GM19468 (cell line): ENCODE data around the gene B3GAT1.

ENCODE experiments used
- ATAC-seq: cut with Tn5 transposase; IDR thresholded peaks from one replicate; pipeline ENCODE4 v1.9.1; 2021; ENCODE audit warnings: mild to moderate bottlenecking, moderate library complexity, moderate number of reproducible peaks; ENCODE audit not compliant: unreplicated experiment; ENCODE audit errors: extremely low read depth

The B3GAT1 gene

DNA sequence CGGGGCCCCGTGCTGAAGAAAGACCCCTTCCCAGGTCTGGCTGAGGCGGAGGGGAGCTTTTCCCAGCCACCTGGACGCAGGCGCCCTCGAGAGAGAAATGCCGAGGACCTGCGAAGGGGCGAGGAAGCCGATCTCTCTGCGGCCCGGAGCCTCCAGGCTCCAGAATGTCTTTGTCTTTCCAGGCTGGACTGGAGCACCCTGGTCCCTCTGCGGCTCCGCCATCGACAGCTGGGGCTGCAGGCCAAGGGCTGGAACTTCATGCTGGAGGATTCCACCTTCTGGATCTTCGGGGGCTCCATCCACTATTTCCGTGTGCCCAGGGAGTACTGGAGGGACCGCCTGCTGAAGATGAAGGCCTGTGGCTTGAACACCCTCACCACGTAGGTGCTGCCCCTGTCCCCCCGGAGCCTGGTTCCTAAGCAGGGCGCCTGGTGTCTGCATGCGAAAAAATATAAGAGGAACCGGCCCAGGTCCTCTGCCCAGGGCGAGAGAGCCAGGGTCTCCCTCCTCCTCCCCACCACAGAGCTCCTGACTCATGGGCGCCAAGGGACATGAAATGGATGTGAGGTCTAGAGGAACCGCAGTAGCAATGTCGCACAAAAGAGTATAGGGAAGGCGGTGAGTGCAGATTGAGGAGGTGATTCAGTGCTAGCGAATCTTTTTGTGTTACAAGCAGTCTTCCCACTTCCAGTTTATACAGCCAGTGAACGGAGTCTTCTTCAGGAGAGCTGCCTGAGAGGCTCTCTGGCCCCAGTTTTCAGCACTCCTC lies 69.3 kb downstream of the B3GAT1 start:
- ATAC-seq, result no peak

- no peak for ATAC-seq
Measured at GRCh38 chr11:134341805-134342571, 70.1 kb downstream of the B3GAT1 start.

DNA sequence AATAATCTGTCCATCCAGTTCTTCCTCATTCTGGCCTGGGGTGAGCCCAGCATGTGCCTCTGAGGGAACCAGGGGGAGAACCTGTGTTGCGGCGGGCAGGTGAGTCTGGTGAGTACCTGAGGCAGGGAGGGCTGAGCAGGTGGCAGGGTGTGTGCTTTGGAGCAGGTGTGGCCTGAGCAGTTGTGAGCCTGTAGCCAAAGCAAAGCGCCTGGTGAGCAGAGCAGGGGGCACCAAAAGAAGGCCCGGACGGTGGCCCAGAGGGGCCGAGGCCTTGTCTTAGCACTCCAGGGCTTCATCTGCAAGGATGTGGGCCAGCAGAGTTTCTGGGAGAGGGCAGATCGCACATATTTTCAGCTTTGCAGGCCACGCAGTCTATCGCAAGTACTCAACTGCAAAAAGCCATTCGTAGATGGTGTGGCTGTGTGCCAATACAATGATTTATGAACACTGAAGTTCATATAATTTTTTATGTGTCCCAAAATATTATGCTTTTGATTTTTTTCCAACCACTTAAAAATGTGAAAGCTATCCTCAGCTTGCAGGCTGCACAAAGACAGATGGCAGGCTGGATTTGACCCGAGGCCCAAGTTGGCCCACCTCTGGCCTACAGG lies 71.6 kb downstream of the B3GAT1 start:
- no peak for ATAC-seq

- no peak for ATAC-seq
Measured at GRCh38 chr11:134339756-134340155, 72.3 kb downstream of the B3GAT1 start.

- no peak for ATAC-seq
Measured at GRCh38 chr11:134338654-134339053, 73.4 kb downstream of the B3GAT1 start.

DNA sequence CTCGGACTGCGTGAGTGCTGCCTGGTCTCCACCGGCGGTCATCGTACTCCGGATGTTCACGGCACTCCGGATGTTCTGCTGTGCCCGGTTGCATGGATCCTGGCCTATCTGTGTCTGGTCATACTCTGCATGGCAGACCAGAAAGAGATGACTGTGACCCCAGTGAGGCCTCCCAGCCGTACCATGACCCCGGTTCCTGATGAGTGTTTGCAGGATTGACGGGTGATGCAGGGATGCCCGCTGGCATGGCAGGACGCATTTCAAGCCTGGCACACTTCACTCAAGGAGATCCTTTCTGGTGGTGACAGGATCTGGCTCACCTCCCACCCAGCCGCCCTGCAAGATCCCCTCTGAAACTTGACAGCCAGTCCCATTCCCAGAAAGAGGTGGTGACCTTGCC lies 74.0 kb downstream of the B3GAT1 start:
- no peak for ATAC-seq

- no peak for ATAC-seq
Measured at GRCh38 chr11:134337051-134337450, 75.0 kb downstream of the B3GAT1 start.

- no peak for ATAC-seq
Measured at GRCh38 chr11:134334796-134335571, 77.1 kb downstream of the B3GAT1 start.

- no peak for ATAC-seq
Measured at GRCh38 chr11:134333946-134334345, 78.1 kb downstream of the B3GAT1 start.

DNA sequence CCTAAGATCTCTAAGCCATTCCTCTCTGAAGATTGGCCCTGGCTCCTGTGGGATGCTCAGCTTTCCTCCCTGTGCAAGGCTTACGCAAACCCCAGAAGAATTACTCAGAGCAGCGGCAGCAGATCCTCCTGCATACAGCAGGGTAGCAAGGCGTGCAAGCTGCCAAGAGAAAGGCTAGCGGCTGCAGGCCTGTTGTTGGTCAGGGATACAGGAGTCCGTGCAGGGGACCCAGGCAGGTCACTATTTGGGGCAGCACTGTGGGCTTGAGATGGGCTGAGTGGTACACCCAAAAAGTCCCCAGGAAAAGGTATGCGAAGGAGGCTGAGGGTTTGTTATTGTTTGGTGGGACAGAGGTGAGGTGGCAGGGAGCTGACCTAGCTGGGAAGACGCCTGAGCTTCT lies 78.7 kb downstream of the B3GAT1 start:
- no peak for ATAC-seq

DNA sequence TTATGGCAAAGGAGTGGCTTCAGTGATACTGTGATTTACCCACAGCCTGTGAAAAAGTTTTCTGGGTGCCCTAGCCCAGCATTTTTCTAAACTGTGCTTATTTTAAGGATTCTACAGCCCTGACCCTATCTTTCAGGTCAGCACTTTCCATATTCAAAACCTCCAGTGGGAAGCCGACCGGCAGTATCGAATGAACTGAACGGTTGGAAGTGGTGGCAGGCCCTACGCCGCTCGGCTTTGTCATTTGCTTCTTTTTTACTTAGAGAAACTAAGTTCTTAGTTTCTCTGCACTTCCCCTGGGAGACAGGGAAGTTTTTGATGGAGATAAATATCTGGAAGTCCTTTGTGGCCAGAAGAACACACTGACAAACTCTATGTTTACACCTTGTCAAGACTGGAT lies 79.3 kb downstream of the B3GAT1 start:
- no peak for ATAC-seq

DNA sequence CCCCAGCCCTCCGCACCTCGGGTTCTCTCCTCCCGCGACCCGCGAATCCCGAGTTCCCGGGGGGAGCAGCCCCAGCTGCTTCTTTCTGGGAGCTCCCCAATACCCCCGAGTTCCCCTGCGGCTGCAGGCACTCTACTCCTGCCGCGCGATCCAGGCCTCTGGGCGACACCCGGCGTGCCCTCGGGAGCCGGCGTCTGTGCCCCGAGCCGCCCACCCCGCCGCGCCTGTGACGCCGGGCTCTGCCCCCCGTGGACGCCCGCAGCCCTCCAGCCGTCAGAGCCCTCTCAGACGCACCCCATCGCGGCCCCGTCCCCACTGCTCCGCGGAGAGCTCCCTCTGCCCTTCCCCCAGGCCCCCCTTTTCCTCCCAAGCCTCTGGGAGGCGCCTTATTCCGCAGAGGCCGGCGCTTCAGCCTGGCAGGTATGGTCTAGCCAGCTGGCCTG lies 79.8 kb downstream of the B3GAT1 start:
- ATAC-seq, result no peak

- ATAC-seq, result peak; percentile 26
Measured at GRCh38 chr11:134331354-134332188, 80.5 kb downstream of the B3GAT1 start, which contains the start of gene GLB1L2. TSS of gene GLB1L2 (plus strand) at chr11:134331988. CDS start at chr11:134332062, 74 bp downstream.

- no peak for ATAC-seq
Measured at GRCh38 chr11:134330611-134331353, 81.3 kb downstream of the B3GAT1 start.
